Naive B cell (primary cell): ENCODE results near the gene KTI12. TPM values are rescaled to one million over a fixed set of nuclear protein-coding genes. Genes with fewer than 3 reads are reported as not detected.
A peak's percentile ranks its signal among the peaks of the same experiment; 100 is the strongest.
"Not testable (repeated sequence)": the region's sequence is repeated elsewhere in the genome, so short reads cannot be mapped to it uniquely, and the experiment has no call there.

ENCODE experiments used
- ATAC-seq, 2 donors: fragments of 150-1000 bp; cut with Tn5 transposase; 2 replicates each; pipeline ENCODE4 v1.10.0; 2021; ENCODE audit warnings: low read depth in 2 of 2, mild to moderate bottlenecking in 2 of 2, moderate library complexity in 2 of 2
- DNase-seq: peaks from one replicate; pipeline ENCODE4 v3.0.0; 2022
- H3K27ac Mint-ChIP-seq, 6 donors: one replicate each; pipeline ENCODE4 v1.8.0; 2020 to 2022; ENCODE audit warnings: mild to moderate bottlenecking in 6 of 6, mixed read lengths in 6 of 6, moderate library complexity in 5 of 6, inconsistent platforms in 2 of 6
- H3K27me3 Mint-ChIP-seq, 3 donors: one replicate each; pipeline ENCODE4 v1.8.0; 2021 to 2022; ENCODE audit warnings: mixed read lengths in 3 of 3, mild to moderate bottlenecking in 1 of 3
- H3K36me3 Mint-ChIP-seq, 2 donors: one replicate each; pipeline ENCODE4 v1.8.0; 2020 to 2022; ENCODE audit warnings: mixed read lengths in 2 of 2, inconsistent platforms in 1 of 2, mild to moderate bottlenecking in 1 of 2
- H3K4me1 Mint-ChIP-seq, 3 donors: one replicate each; pipeline ENCODE4 v1.8.0; 2020 to 2022; ENCODE audit warnings: mixed read lengths in 3 of 3, inconsistent platforms in 1 of 3, mild to moderate bottlenecking in 1 of 3, moderate library complexity in 1 of 3
- H3K4me3 Mint-ChIP-seq, 8 donors: one replicate each; pipeline ENCODE4 v1.8.0; 2020 to 2022; ENCODE audit warnings: mild to moderate bottlenecking in 8 of 8, mixed read lengths in 8 of 8, moderate library complexity in 8 of 8, inconsistent platforms in 2 of 8
- H3K9me3 Mint-ChIP-seq, 7 donors: one replicate each; pipeline ENCODE4 v1.8.0; 2020 to 2022; ENCODE audit warnings: mixed read lengths in 7 of 7, mild to moderate bottlenecking in 5 of 7, inconsistent platforms in 2 of 7, moderate library complexity in 1 of 7
- polyA plus RNA-seq, 6 donors: library from polyadenylated mRNA; unstranded; fragments of 300-500 nt; fragmentation: Illumina TruSeq; gene quantifications; one replicate each; pipeline ENCODE4 v1.2.3, GENCODE V29; 2021; ENCODE audit warnings: low read depth in 6 of 6

KTI12 gene
- polyA plus RNA-seq, 6 donors from 2014 or later = 24.3 to 34.9 (median 28.1) TPM

GRCh38 chr1:52032124-52032784 lies 1.4 kb downstream of the KTI12 start:
- no peak for ATAC-seq
- H3K36me3 Mint-ChIP-seq = peaks cover 0 to 6% of the 10 kb centered on the region in 2 donors
- H3K4me3 Mint-ChIP-seq = peak overlapping the region; percentile 90 to 97 (median 94)
- peak overlapping the region; percentile 22 to 96 (median 82) for H3K27ac Mint-ChIP-seq
- H3K27me3 Mint-ChIP-seq = no peaks in the 10 kb centered on the region
- no peaks in the 10 kb centered on the region for H3K9me3 Mint-ChIP-seq
- no peak for DNase-seq
- peaks cover 25 to 36% (median 32%) of the 10 kb centered on the region in 3 donors for H3K4me1 Mint-ChIP-seq

GRCh38 chr1:52028839-52029238 lies 4.8 kb downstream of the KTI12 start:
- H3K4me3 Mint-ChIP-seq, H3K27ac Mint-ChIP-seq, ATAC-seq, DNase-seq, H3K9me3 Mint-ChIP-seq, H3K27me3 Mint-ChIP-seq: not testable (repeated sequence)
- peaks cover 29 to 32% (median 29%) of the 10 kb centered on the region in 3 donors for H3K4me1 Mint-ChIP-seq
- peaks cover 10 to 21% of the 10 kb centered on the region in 2 donors for H3K36me3 Mint-ChIP-seq

- no peak overlapping the region for H3K27ac Mint-ChIP-seq
- H3K9me3 Mint-ChIP-seq = no peaks in the 10 kb centered on the region
- DNase-seq (no peak), ATAC-seq (no peak)
- no peaks in the 10 kb centered on the region for H3K27me3 Mint-ChIP-seq
- H3K36me3 Mint-ChIP-seq = peaks cover 13 to 26% of the 10 kb centered on the region in 2 donors
- H3K4me3 Mint-ChIP-seq = no peak overlapping the region
- peaks cover 26 to 29% (median 29%) of the 10 kb centered on the region in 3 donors for H3K4me1 Mint-ChIP-seq
These were observed 5.3 kb downstream of the KTI12 start for GRCh38 chr1:52028328-52028727.

GRCh38 chr1:52026278-52026677 lies 7.3 kb downstream of the KTI12 start:
- ATAC-seq = no peak
- Mint-ChIP-seq H3K4me1 (peaks cover 9 to 17% (median 10%) of the 10 kb centered on the region in 3 donors), H3K36me3 (peaks cover 30 to 31% of the 10 kb centered on the region in 2 donors), H3K27ac (no peak overlapping the region), H3K27me3 (no peaks in the 10 kb centered on the region), H3K9me3 (no peaks in the 10 kb centered on the region), H3K4me3 (no peak overlapping the region)
- DNase-seq = no peak

GRCh38 chr1:52022133-52022532 lies 11.5 kb downstream of the KTI12 start:
- Mint-ChIP-seq H3K36me3 (peaks cover 38 to 43% of the 10 kb centered on the region in 2 donors), H3K9me3 (no peaks in the 10 kb centered on the region), H3K27ac (peak overlapping the region in 1 of 6 donors; percentile 47), H3K4me1 (peaks cover 0 to 4% (median 0%) of the 10 kb centered on the region in 3 donors), H3K4me3 (no peak overlapping the region), H3K27me3 (no peaks in the 10 kb centered on the region)
- ATAC-seq (no peak), DNase-seq (no peak)

GRCh38 chr1:52008071-52008809 lies 25.4 kb downstream of the KTI12 start:
- DNase-seq (no peak), ATAC-seq (no peak)
- Mint-ChIP-seq H3K4me1 (peaks cover 0 to 2% (median 0%) of the 10 kb centered on the region in 3 donors), H3K27ac (no peak overlapping the region), H3K36me3 (no peaks in the 10 kb centered on the region), H3K27me3 (peaks cover 14 to 42% (median 21%) of the 10 kb centered on the region in 3 donors), H3K4me3 (no peak overlapping the region), H3K9me3 (no peaks in the 10 kb centered on the region)

GRCh38 chr1:52007215-52008002 lies 26.2 kb downstream of the KTI12 start:
- Mint-ChIP-seq H3K9me3 (no peaks in the 10 kb centered on the region), H3K36me3 (no peaks in the 10 kb centered on the region), H3K27ac (no peak overlapping the region)

GRCh38 chr1:52006081-52006553 lies 27.5 kb downstream of the KTI12 start:
- not testable (repeated sequence) for ATAC-seq, H3K9me3 Mint-ChIP-seq, H3K36me3 Mint-ChIP-seq, H3K4me1 Mint-ChIP-seq, H3K4me3 Mint-ChIP-seq, H3K27ac Mint-ChIP-seq, DNase-seq
- H3K27me3 Mint-ChIP-seq = peaks cover 14 to 42% (median 25%) of the 10 kb centered on the region in 3 donors

More at GRCh38 chr1:52007215-52008002, 26.2 kb downstream of the KTI12 start:
- peaks cover 14 to 42% (median 22%) of the 10 kb centered on the region in 3 donors for H3K27me3 Mint-ChIP-seq
- peaks cover 0 to 2% (median 0%) of the 10 kb centered on the region in 3 donors for H3K4me1 Mint-ChIP-seq
- no peak overlapping the region for H3K4me3 Mint-ChIP-seq
- ATAC-seq (no peak), DNase-seq (no peak)

- not testable (repeated sequence) for H3K27ac Mint-ChIP-seq, H3K4me3 Mint-ChIP-seq, H3K36me3 Mint-ChIP-seq, DNase-seq, H3K9me3 Mint-ChIP-seq, ATAC-seq, H3K4me1 Mint-ChIP-seq
- H3K27me3 Mint-ChIP-seq = peaks cover 14 to 42% (median 25%) of the 10 kb centered on the region in 3 donors
These were observed 28.1 kb downstream of the KTI12 start for GRCh38 chr1:52005548-52005947.

GRCh38 chr1:52003877-52004276 lies 29.7 kb downstream of the KTI12 start:
- peaks cover 0 to 2% (median 0%) of the 10 kb centered on the region in 3 donors for H3K4me1 Mint-ChIP-seq
- H3K36me3 Mint-ChIP-seq = no peaks in the 10 kb centered on the region
- H3K4me3 Mint-ChIP-seq = no peak overlapping the region
- DNase-seq = no peak
- ATAC-seq = no peak
- H3K27ac Mint-ChIP-seq = peak overlapping the region in 1 of 6 donors; percentile 30
- H3K9me3 Mint-ChIP-seq = no peaks in the 10 kb centered on the region
- H3K27me3 Mint-ChIP-seq = peaks cover 14 to 38% (median 22%) of the 10 kb centered on the region in 3 donors

GRCh38 chr1:52002038-52002917 lies 31.3 kb downstream of the KTI12 start:
- H3K4me1 Mint-ChIP-seq = peaks cover 0 to 2% (median 0%) of the 10 kb centered on the region in 3 donors
- H3K4me3 Mint-ChIP-seq = no peak overlapping the region
- peak overlapping the region in 1 of 6 donors; percentile 38 for H3K27ac Mint-ChIP-seq
- no peaks in the 10 kb centered on the region for H3K9me3 Mint-ChIP-seq
- H3K36me3 Mint-ChIP-seq = no peaks in the 10 kb centered on the region
- H3K27me3 Mint-ChIP-seq = peaks cover 17 to 31% (median 23%) of the 10 kb centered on the region in 3 donors
- DNase-seq (peak; percentile 62), ATAC-seq (peak; percentile 82 to 90)

GRCh38 chr1:51998701-51999100 lies 34.9 kb downstream of the KTI12 start:
- H3K4me1 Mint-ChIP-seq = no peaks in the 10 kb centered on the region
- no peaks in the 10 kb centered on the region for H3K36me3 Mint-ChIP-seq
- peak overlapping the region in 1 of 6 donors; percentile 44 for H3K27ac Mint-ChIP-seq
- no peak overlapping the region for H3K4me3 Mint-ChIP-seq
- DNase-seq = no peak
- ATAC-seq = no peak
- H3K27me3 Mint-ChIP-seq = peaks cover 15 to 29% (median 18%) of the 10 kb centered on the region in 3 donors
- H3K9me3 Mint-ChIP-seq = no peaks in the 10 kb centered on the region
